ENCODE measurements around the gene KATNB1. TPM values are rescaled to one million over a fixed set of nuclear protein-coding genes. Genes with fewer than 3 reads are reported as not detected.

The KATNB1 gene
- total RNA-seq, 1 donor from 2014 or later = 33.5 TPM

- no peak overlapping the region for H3K4me3 ChIP-seq
- H3K36me3 ChIP-seq = no peaks in the 10 kb centered on the region
- H3K4me1 ChIP-seq = no peaks in the 10 kb centered on the region
- Mint-ChIP-seq H3K27me3 (ENCODE audit: insufficient read depth, low read depth) (peaks cover 7% of the 10 kb centered on the region), H3K4me1 (peaks cover 4% of the 10 kb centered on the region), H3K27ac (no peak overlapping the region), H3K4me3 (peak overlapping the region; percentile 38), H3K9me3 (no peaks in the 10 kb centered on the region), H3K36me3 (no peaks in the 10 kb centered on the region)
- H3K79me2 ChIP-seq (ENCODE audit: low read depth) = no peaks in the 10 kb centered on the region
- H3K27me3 ChIP-seq = no peaks in the 10 kb centered on the region
- H2AFZ ChIP-seq (replicated peaks) = no peak overlapping the region
- H3K4me2 ChIP-seq = no peak overlapping the region
- H3K27ac ChIP-seq = no peak overlapping the region
- no peaks in the 10 kb centered on the region for H3F3A ChIP-seq (ENCODE audit: low read depth)
- no peaks in the 10 kb centered on the region for H4K20me1 ChIP-seq (ENCODE audit: low read depth)
- H3K9me3 ChIP-seq (ENCODE audit: low read depth) = no peaks in the 10 kb centered on the region
- DNase-seq (ENCODE audit: low spot score) = no peak
- no peak overlapping the region for H3K9ac ChIP-seq
- TF ChIP-seq EZH2phosphoT487 (IDR thresholded peaks at IDR 0.05) = no peak
- no peak for TF ChIP-seq CTCF (IDR thresholded peaks at IDR 0.05)
- no peak for TF ChIP-seq EZH2 (IDR thresholded peaks at IDR 0.05)
These were observed 14.0 kb upstream of the KATNB1 start for GRCh38 chr16:57721356-57722209.

DNA sequence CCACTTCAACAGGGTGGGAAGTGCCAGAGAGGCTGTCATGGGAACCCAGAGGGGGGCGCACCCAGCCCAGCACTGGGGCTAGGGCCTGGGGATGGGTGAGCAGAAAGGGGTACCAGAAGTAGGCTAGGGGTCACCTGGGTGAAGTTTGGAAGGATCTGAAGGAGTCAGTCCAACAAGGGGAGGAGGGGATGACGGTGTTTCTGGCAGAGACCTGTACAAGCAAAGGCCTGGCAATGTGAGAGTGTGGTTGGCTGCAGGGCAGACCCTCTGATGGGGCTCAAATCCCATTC is 13.4 kb upstream of the KATNB1 start:
- peak overlapping the region; percentile 15 for H2AFZ ChIP-seq (replicated peaks)
- TF ChIP-seq EZH2phosphoT487 (IDR thresholded peaks at IDR 0.05) (no peak), CTCF (IDR thresholded peaks at IDR 0.05) (no peak), EZH2 (IDR thresholded peaks at IDR 0.05) (no peak)
- H3K4me2 ChIP-seq = no peak overlapping the region
- H3K27me3 Mint-ChIP-seq (ENCODE audit: insufficient read depth, low read depth) = peaks cover 9% of the 10 kb centered on the region
- H3K4me3 ChIP-seq = no peak overlapping the region
- H3K79me2 ChIP-seq (ENCODE audit: low read depth) = no peaks in the 10 kb centered on the region
- H3K9ac ChIP-seq = no peak overlapping the region
- no peaks in the 10 kb centered on the region for H3K9me3 ChIP-seq (ENCODE audit: low read depth)
- no peaks in the 10 kb centered on the region for H3K36me3 ChIP-seq
- H3K4me1 Mint-ChIP-seq = peaks cover 4% of the 10 kb centered on the region
- H3F3A ChIP-seq (ENCODE audit: low read depth) = no peaks in the 10 kb centered on the region
- no peaks in the 10 kb centered on the region for H4K20me1 ChIP-seq (ENCODE audit: low read depth)
- H3K4me1 ChIP-seq = no peaks in the 10 kb centered on the region
- no peaks in the 10 kb centered on the region for H3K36me3 Mint-ChIP-seq
- no peak for DNase-seq (ENCODE audit: low spot score)
- no peak overlapping the region for H3K4me3 Mint-ChIP-seq
- no peak overlapping the region for H3K27ac ChIP-seq
- H3K27ac Mint-ChIP-seq = no peak overlapping the region
- no peaks in the 10 kb centered on the region for H3K9me3 Mint-ChIP-seq
- no peaks in the 10 kb centered on the region for H3K27me3 ChIP-seq

- H3K9ac ChIP-seq = no peak overlapping the region
- H4K20me1 ChIP-seq (ENCODE audit: low read depth) = no peaks in the 10 kb centered on the region
- Mint-ChIP-seq H3K4me1 (peaks cover 4% of the 10 kb centered on the region), H3K4me3 (no peak overlapping the region), H3K27me3 (ENCODE audit: insufficient read depth, low read depth) (peaks cover 9% of the 10 kb centered on the region), H3K36me3 (no peaks in the 10 kb centered on the region), H3K27ac (no peak overlapping the region), H3K9me3 (no peaks in the 10 kb centered on the region)
- H3K79me2 ChIP-seq (ENCODE audit: low read depth) = no peaks in the 10 kb centered on the region
- H3K9me3 ChIP-seq (ENCODE audit: low read depth) = no peaks in the 10 kb centered on the region
- H3F3A ChIP-seq (ENCODE audit: low read depth) = no peaks in the 10 kb centered on the region
- no peak for DNase-seq (ENCODE audit: low spot score)
- H3K4me1 ChIP-seq = no peaks in the 10 kb centered on the region
- H3K4me3 ChIP-seq = no peak overlapping the region
- H3K27me3 ChIP-seq = no peaks in the 10 kb centered on the region
- H3K27ac ChIP-seq = no peak overlapping the region
- peak overlapping the region; percentile 15 for H2AFZ ChIP-seq (replicated peaks)
- H3K36me3 ChIP-seq = no peaks in the 10 kb centered on the region
- H3K4me2 ChIP-seq = no peak overlapping the region
- TF ChIP-seq EZH2phosphoT487 (IDR thresholded peaks at IDR 0.05) (no peak), EZH2 (IDR thresholded peaks at IDR 0.05) (no peak), CTCF (IDR thresholded peaks at IDR 0.05) (no peak)
These were observed 12.9 kb upstream of the KATNB1 start for GRCh38 chr16:57722651-57723050.

Measured in neural progenitor cell (in vitro differentiated cells).